ENCODE results near the gene TP53.

DNA sequence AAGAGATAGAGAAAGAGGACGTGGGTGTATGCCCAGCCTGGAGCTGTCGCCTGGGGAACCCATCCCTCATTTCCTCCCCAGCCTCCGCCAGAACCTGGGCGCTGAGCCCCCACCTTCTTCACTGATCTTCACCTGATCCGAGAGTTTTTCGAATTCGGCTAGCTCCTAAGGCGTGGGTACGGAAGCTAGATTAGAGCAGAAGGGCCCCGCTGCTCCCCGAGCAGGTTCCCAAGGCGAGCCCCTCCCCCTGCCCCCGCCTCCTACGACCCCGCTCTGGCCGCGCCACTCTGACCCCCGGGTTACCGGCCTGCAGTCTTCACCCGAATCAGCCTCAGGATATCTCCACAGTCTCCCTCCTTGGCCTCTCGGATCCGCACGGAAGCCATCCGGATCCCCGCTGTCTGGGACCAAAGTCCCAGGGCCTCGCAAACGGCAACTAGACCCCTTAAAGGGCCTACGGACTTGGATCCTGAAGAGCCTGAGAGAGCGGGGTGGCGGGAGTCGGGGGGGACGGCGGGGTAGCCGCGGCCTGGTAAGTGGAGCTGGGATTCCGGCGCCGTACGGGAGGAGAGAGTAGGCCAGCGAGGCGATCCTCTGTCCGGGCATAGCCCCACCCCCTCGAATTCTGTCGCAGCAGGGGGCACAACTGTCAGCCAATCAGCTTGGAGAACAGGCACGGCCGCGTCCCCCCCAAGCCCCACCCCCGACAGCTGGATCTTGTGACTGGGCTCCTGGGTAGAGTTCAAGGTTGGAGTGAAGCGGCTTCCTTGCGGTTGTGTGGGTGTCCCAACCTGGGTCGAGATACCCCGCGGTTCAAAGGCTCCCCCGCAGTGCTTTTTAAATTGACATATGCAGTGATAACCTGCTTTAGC, 59.8 kb downstream of the TP53 start, which contains the start of gene SAT2:
- no peak for TF ChIP-seq ZBTB40 (IDR thresholded peaks at IDR 0.05; ENCODE audit: borderline replicate concordance)
- no peak for TF ChIP-seq ZZZ3 (IDR thresholded peaks at IDR 0.05; ENCODE audit: control insufficient read depth, insufficient read length, low read depth)
- TF ChIP-seq, protein P1, sequence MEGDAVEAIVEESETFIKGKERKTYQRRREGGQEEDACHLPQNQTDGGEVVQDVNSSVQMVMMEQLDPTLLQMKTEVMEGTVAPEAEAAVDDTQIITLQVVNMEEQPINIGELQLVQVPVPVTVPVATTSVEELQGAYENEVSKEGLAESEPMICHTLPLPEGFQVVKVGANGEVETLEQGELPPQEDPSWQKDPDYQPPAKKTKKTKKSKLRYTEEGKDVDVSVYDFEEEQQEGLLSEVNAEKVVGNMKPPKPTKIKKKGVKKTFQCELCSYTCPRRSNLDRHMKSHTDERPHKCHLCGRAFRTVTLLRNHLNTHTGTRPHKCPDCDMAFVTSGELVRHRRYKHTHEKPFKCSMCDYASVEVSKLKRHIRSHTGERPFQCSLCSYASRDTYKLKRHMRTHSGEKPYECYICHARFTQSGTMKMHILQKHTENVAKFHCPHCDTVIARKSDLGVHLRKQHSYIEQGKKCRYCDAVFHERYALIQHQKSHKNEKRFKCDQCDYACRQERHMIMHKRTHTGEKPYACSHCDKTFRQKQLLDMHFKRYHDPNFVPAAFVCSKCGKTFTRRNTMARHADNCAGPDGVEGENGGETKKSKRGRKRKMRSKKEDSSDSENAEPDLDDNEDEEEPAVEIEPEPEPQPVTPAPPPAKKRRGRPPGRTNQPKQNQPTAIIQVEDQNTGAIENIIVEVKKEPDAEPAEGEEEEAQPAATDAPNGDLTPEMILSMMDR (IDR thresholded peaks at IDR 0.05 in 2 of 3, conservative IDR thresholded peaks at IDR 0.05 in 1 of 3; ENCODE audit: control insufficient read depth in 2 of 3, extremely low read depth in 1 of 3, insufficient read depth in 1 of 3, low read depth in 3 of 3, low read length in 3 of 3) = no peak
- no peak for TF ChIP-seq SREBF2 (IDR thresholded peaks at IDR 0.05; ENCODE audit: low read length)
- TF ChIP-seq SRF (IDR thresholded peaks at IDR 0.05; ENCODE audit: low read depth in 2 of 2, low read length in 2 of 2) = no peak
- TF ChIP-seq HDGF (IDR thresholded peaks at IDR 0.05) = peak; percentile 18; the same call in 1 of the 2 replicates

Data from GM12878 (cell line).